CD1c-positive myeloid dendritic cell (primary cell): ENCODE results near the gene PHGDH.

Source experiments
- DNase-seq: peaks from one replicate; pipeline ENCODE4 v3.0.0-alpha.2; 2016; ENCODE audit errors: extremely low spot score

PHGDH gene

GRCh38 chr1:119790451-119791198 is 78.9 kb downstream of the PHGDH start:
- no peak for DNase-seq

- no peak for DNase-seq
Measured at GRCh38 chr1:119791377-119791776, 79.6 kb downstream of the PHGDH start.
